ENCODE measurements around the gene SSBP3.

DNA sequence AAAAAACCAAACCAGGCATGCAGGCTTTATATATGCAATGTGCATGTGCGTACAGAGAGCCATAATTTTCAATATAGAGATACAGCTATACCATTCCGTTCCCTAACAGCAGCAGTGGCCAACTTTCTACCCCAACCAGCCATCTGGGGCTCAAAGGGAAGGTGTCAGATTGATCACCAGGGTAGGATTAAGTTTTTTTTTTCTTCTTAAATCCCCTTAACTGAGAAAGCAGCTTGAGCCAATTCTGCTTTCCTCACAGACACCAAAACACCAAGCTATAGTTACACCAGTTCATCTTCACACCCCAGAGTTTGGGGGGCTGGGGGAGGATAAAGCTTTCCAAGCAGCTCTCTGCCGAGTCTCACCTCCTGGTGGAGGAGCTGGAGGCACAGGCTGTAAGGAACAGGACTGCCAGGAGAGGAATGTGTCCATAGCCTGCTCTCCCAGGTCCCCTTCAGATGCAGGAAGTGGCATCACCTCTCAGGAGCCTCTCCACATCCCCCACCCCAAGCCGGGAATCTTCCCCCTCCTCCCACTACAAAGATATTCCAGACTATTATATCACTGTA, 87.9 kb downstream of the SSBP3 start:
- TF ChIP-seq, protein P1, sequence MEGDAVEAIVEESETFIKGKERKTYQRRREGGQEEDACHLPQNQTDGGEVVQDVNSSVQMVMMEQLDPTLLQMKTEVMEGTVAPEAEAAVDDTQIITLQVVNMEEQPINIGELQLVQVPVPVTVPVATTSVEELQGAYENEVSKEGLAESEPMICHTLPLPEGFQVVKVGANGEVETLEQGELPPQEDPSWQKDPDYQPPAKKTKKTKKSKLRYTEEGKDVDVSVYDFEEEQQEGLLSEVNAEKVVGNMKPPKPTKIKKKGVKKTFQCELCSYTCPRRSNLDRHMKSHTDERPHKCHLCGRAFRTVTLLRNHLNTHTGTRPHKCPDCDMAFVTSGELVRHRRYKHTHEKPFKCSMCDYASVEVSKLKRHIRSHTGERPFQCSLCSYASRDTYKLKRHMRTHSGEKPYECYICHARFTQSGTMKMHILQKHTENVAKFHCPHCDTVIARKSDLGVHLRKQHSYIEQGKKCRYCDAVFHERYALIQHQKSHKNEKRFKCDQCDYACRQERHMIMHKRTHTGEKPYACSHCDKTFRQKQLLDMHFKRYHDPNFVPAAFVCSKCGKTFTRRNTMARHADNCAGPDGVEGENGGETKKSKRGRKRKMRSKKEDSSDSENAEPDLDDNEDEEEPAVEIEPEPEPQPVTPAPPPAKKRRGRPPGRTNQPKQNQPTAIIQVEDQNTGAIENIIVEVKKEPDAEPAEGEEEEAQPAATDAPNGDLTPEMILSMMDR (conservative IDR thresholded peaks at IDR 0.05; ENCODE audit: low read length) = no peak
- TF ChIP-seq EZH2phosphoT487 (IDR thresholded peaks at IDR 0.05; ENCODE audit: borderline replicate concordance, low read depth, low read length) = no peak
